H9 (cell line): ENCODE data around the gene SPAG6. TPM values are rescaled to one million over a fixed set of nuclear protein-coding genes. Genes with fewer than 3 reads are reported as not detected.

Source experiments
- DNase-seq: peaks from one replicate; pipeline ENCODE4 v3.0.0-alpha.2; 2017
- H2AFZ ChIP-seq: one replicate; pipeline ENCODE4 v1.6.1; 2013; ENCODE audit warnings: mild to moderate bottlenecking, low read length, control low read depth, moderate library complexity
- H2AK5ac ChIP-seq: 2 replicates; pipeline ENCODE4 v1.6.1; 2013; ENCODE audit warnings: low read length, control low read depth, mixed read lengths; ENCODE audit not compliant: insufficient read length
- H2BK120ac ChIP-seq: one replicate; pipeline ENCODE4 v1.6.1; 2013; ENCODE audit warnings: low read depth, mild to moderate bottlenecking, low read length, control low read depth, inconsistent platforms; ENCODE audit not compliant: poor library complexity, severe bottlenecking
- H2BK12ac ChIP-seq: 2 replicates; pipeline ENCODE4 v1.6.1; 2013; ENCODE audit warnings: low read length, control low read depth, mixed read lengths, low read depth; ENCODE audit not compliant: insufficient read length
- H2BK15ac ChIP-seq: 2 replicates; pipeline ENCODE4 v1.6.1; 2013; ENCODE audit warnings: low read depth, low read length, control low read depth
- H2BK20ac ChIP-seq: one replicate; pipeline ENCODE4 v1.6.1; 2013; ENCODE audit warnings: low read depth, mild to moderate bottlenecking, low read length, control low read depth, inconsistent platforms; ENCODE audit not compliant: poor library complexity, severe bottlenecking
- H2BK5ac ChIP-seq: 2 replicates; pipeline ENCODE4 v1.6.1; 2013; ENCODE audit warnings: low read length, control low read depth, mixed read lengths; ENCODE audit not compliant: insufficient read length
- H3K14ac ChIP-seq: 2 replicates; pipeline ENCODE4 v1.6.1; 2013; ENCODE audit warnings: low read length, control low read depth; ENCODE audit not compliant: insufficient read depth
- H3K18ac ChIP-seq: 2 replicates; pipeline ENCODE4 v1.6.1; 2013; ENCODE audit warnings: low read depth, mild to moderate bottlenecking, mixed read lengths, low read length, control low read depth; ENCODE audit not compliant: insufficient read length
- H3K23ac ChIP-seq: 2 replicates; pipeline ENCODE4 v1.6.1; 2013; ENCODE audit warnings: low read length, control low read depth, mixed read lengths, low read depth; ENCODE audit not compliant: insufficient read length
- H3K23me2 ChIP-seq: 2 replicates; pipeline ENCODE4 v1.6.1; 2013; ENCODE audit warnings: low read depth, mild to moderate bottlenecking, mixed read lengths, low read length, control low read depth; ENCODE audit not compliant: insufficient read length, poor library complexity, severe bottlenecking
- H3K27ac ChIP-seq: 2 replicates; pipeline ENCODE4 v1.5.1; 2013; ENCODE audit warnings: low read length, control low read depth, mixed read lengths, low read depth; ENCODE audit not compliant: insufficient read length
- H3K27me3 ChIP-seq: 2 replicates; pipeline ENCODE4 v1.6.1; 2013; ENCODE audit warnings: low read length, control low read depth, inconsistent platforms; ENCODE audit not compliant: insufficient read depth
- H3K4ac ChIP-seq: 2 replicates; pipeline ENCODE4 v1.6.1; 2013; ENCODE audit warnings: low read depth, mild to moderate bottlenecking, control low read depth, inconsistent platforms, low read length, moderate library complexity
- H3K4me1 ChIP-seq: 2 replicates; pipeline ENCODE4 v1.6.1; 2013; ENCODE audit warnings: low read length, control low read depth, inconsistent platforms; ENCODE audit not compliant: insufficient read depth
- H3K4me2 ChIP-seq: 2 replicates; pipeline ENCODE4 v1.6.1; 2013; ENCODE audit warnings: low read length, control low read depth, mixed read lengths; ENCODE audit not compliant: insufficient read length, insufficient read depth
- H3K56ac ChIP-seq: 2 replicates; pipeline ENCODE4 v1.6.1; 2013; ENCODE audit warnings: low read depth, mild to moderate bottlenecking, mixed read lengths, low read length, control low read depth; ENCODE audit not compliant: insufficient read length
- H3K79me1 ChIP-seq: 2 replicates; pipeline ENCODE4 v1.6.1; 2013; ENCODE audit warnings: low read depth, mild to moderate bottlenecking, moderate library complexity, low read length, control low read depth, inconsistent platforms; ENCODE audit not compliant: insufficient read depth, poor library complexity, severe bottlenecking
- H3K79me2 ChIP-seq: 2 replicates; pipeline ENCODE4 v1.6.1; 2013; ENCODE audit warnings: low read length, control low read depth, inconsistent platforms; ENCODE audit not compliant: insufficient read depth
- H3K9ac ChIP-seq: 2 replicates; pipeline ENCODE4 v1.6.1; 2013; ENCODE audit warnings: low read length, control low read depth, mixed read lengths; ENCODE audit not compliant: insufficient read length; ENCODE audit errors: extremely low read depth
- H3K9me3 ChIP-seq: one replicate; pipeline ENCODE4 v1.6.1; 2013; ENCODE audit warnings: low read depth, low read length, inconsistent platforms; ENCODE audit not compliant: control insufficient read depth
- H3T11ph ChIP-seq: one replicate; pipeline ENCODE4 v1.6.1; 2013; ENCODE audit warnings: mild to moderate bottlenecking, low read length, control low read depth, inconsistent platforms
- H4K20me1 ChIP-seq: one replicate; pipeline ENCODE4 v1.6.1; 2013; ENCODE audit not compliant: control insufficient read depth, insufficient read length, insufficient read depth
- H4K5ac ChIP-seq: 2 replicates; pipeline ENCODE4 v1.6.1; 2013; ENCODE audit warnings: low read depth, mild to moderate bottlenecking, mixed read lengths, low read length, control low read depth; ENCODE audit not compliant: insufficient read length
- H4K8ac ChIP-seq: replicated peaks from 2 replicates; pipeline ENCODE4 v1.6.1; 2013; ENCODE audit warnings: low read length, control low read depth, mixed read lengths, low read depth; ENCODE audit not compliant: insufficient read length
- H4K91ac ChIP-seq: 2 replicates; pipeline ENCODE4 v1.6.1; 2013; ENCODE audit warnings: low read depth, mild to moderate bottlenecking, moderate library complexity, mixed read lengths, low read length, control low read depth; ENCODE audit not compliant: insufficient read length
- H3K27ac Mint-ChIP-seq, 3 experiments: 2 replicates in 2 of 3; 3 replicates in 1 of 3; pipeline ENCODE4 v1.8.0; 2020 to 2021; ENCODE audit warnings: mixed read lengths in 3 of 3, mild to moderate bottlenecking in 1 of 3, moderate library complexity in 1 of 3
- H3K27me3 Mint-ChIP-seq: 2 replicates; pipeline ENCODE4 v1.8.0; 2021; ENCODE audit warnings: low read depth, mild to moderate bottlenecking, moderate library complexity, mixed read lengths
- H3K36me3 Mint-ChIP-seq, 3 experiments: 2 replicates in 2 of 3; 3 replicates in 1 of 3; pipeline ENCODE4 v1.8.0; 2020 to 2021; ENCODE audit warnings: low read depth in 3 of 3, mixed read lengths in 3 of 3; ENCODE audit not compliant: insufficient read depth in 1 of 3
- H3K4me1 Mint-ChIP-seq, 2 experiments: 2 replicates each; pipeline ENCODE4 v1.8.0; 2020; ENCODE audit warnings: mixed read lengths in 2 of 2
- H3K4me3 Mint-ChIP-seq, 2 experiments: 2 replicates in 1 of 2; 3 replicates in 1 of 2; pipeline ENCODE4 v1.8.0; 2020 to 2021; ENCODE audit warnings: mild to moderate bottlenecking in 2 of 2, mixed read lengths in 2 of 2, moderate library complexity in 1 of 2
- H3K9me3 Mint-ChIP-seq, 2 experiments: 2 replicates in 1 of 2; 3 replicates in 1 of 2; pipeline ENCODE4 v1.8.0; 2020; ENCODE audit warnings: mild to moderate bottlenecking in 2 of 2, mixed read lengths in 2 of 2, moderate library complexity in 1 of 2
- WGBS: extraction: QIAGEN DNeasy Blood & Tissue Kit; methylation state at CpG from one replicate; pipeline ENCODE4 v1.1.7; 2013; ENCODE audit warnings: missing lambda C conversion rate, low lambda C conversion rate, mixed read lengths; ENCODE audit not compliant: insufficient read length; ENCODE audit errors: extremely low coverage; 5-methylcytosine and 5-hydroxymethylcytosine counted together
- total RNA-seq: library from RNA; stranded (reverse); gene quantifications from 2 replicates; pipeline ENCODE4 v1.2.1, GENCODE V29; 2021
- TF ChIP-seq, protein P1 (sequence below): fragments of 200-600 bp; sonication (generic); conservative IDR thresholded peaks from 3 replicates; pipeline ENCODE4 v1.8.0; 2021; ENCODE audit warnings: antibody characterized with exemption, mild to moderate bottlenecking

The SPAG6 gene
- total RNA-seq, 1 experiment from 2014 or later, result 0.24 TPM

DNA sequence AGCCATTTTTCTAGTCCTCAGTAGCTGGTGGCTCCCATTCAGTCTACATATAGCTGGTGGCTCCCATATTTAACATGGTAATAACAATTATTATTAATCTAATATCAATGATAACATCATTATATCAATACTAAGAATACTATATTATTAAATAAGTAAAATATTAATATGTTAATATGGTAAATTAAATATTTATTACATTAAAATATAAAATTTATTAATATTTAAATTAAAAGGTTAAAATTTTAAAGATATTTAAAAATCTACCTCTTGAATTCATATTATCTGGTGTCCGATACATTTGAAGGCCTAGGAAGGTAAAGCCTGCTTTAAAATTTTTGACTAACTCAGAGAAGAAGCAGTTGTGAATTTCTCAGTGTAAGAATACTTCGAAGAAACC is 69.8 kb downstream of the SPAG6 start:
- H3K4ac ChIP-seq, result no peak overlapping the region
- no peak overlapping the region for H2BK5ac ChIP-seq
- no peak overlapping the region for H3K14ac ChIP-seq
- no peak overlapping the region for H2BK20ac ChIP-seq
- H3K27ac ChIP-seq, result no peak overlapping the region
- no peaks in the 10 kb centered on the region for H3K79me1 ChIP-seq
- H3K4me1 ChIP-seq, result no peaks in the 10 kb centered on the region
- H4K8ac ChIP-seq, result no peak overlapping the region
- no peak overlapping the region for H3K9ac ChIP-seq
- H3K27me3 Mint-ChIP-seq, result no peaks in the 10 kb centered on the region
- no peak overlapping the region for H3K18ac ChIP-seq
- no peak overlapping the region for H3K56ac ChIP-seq
- no peaks in the 10 kb centered on the region for H4K20me1 ChIP-seq
- DNase-seq, result no peak
- no peak overlapping the region for H3K23ac ChIP-seq
- H3K27ac Mint-ChIP-seq, result no peak overlapping the region
- H2BK120ac ChIP-seq, result no peak overlapping the region
- no peak overlapping the region for H2BK12ac ChIP-seq
- no CpG with 5 or more reads among the region's 2 CpGs for WGBS
- no peak overlapping the region for H3T11ph ChIP-seq
- no peak overlapping the region for H4K91ac ChIP-seq
- no peak overlapping the region for H2AK5ac ChIP-seq
- no peaks in the 10 kb centered on the region for H3K4me1 Mint-ChIP-seq
- TF ChIP-seq, protein P1, sequence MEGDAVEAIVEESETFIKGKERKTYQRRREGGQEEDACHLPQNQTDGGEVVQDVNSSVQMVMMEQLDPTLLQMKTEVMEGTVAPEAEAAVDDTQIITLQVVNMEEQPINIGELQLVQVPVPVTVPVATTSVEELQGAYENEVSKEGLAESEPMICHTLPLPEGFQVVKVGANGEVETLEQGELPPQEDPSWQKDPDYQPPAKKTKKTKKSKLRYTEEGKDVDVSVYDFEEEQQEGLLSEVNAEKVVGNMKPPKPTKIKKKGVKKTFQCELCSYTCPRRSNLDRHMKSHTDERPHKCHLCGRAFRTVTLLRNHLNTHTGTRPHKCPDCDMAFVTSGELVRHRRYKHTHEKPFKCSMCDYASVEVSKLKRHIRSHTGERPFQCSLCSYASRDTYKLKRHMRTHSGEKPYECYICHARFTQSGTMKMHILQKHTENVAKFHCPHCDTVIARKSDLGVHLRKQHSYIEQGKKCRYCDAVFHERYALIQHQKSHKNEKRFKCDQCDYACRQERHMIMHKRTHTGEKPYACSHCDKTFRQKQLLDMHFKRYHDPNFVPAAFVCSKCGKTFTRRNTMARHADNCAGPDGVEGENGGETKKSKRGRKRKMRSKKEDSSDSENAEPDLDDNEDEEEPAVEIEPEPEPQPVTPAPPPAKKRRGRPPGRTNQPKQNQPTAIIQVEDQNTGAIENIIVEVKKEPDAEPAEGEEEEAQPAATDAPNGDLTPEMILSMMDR, result no peak
- no peaks in the 10 kb centered on the region for H3K9me3 ChIP-seq
- no peak overlapping the region for H4K5ac ChIP-seq
- H3K4me2 ChIP-seq, result no peak overlapping the region
- no peak overlapping the region for H3K4me3 Mint-ChIP-seq
- H3K79me2 ChIP-seq, result no peaks in the 10 kb centered on the region
- H3K27me3 ChIP-seq, result no peaks in the 10 kb centered on the region
- no peaks in the 10 kb centered on the region for H3K9me3 Mint-ChIP-seq
- no peaks in the 10 kb centered on the region for H3K36me3 Mint-ChIP-seq
- no peak overlapping the region for H2BK15ac ChIP-seq
- H2AFZ ChIP-seq, result no peak overlapping the region
- no peaks in the 10 kb centered on the region for H3K23me2 ChIP-seq
